Chondrocyte (in vitro differentiated cells): ENCODE results near the gene CNKSR1. TPM values are rescaled to one million over a fixed set of nuclear protein-coding genes. Genes with fewer than 3 reads are reported as not detected.

Experiments used
- DNase-seq: peaks from one replicate; pipeline ENCODE4 v3.0.0; 2021; ENCODE audit warnings: mixed read lengths, low spot score
- H3K27ac Mint-ChIP-seq: one replicate; pipeline ENCODE4 v1.8.0; 2021; ENCODE audit warnings: mild to moderate bottlenecking, moderate library complexity, mixed read lengths; ENCODE audit not compliant: unreplicated experiment
- H3K27me3 Mint-ChIP-seq: 2 replicates; pipeline ENCODE4 v1.8.0; 2021; ENCODE audit warnings: low read depth, mixed read lengths
- H3K36me3 Mint-ChIP-seq: 2 replicates; pipeline ENCODE4 v1.8.0; 2021; ENCODE audit warnings: low read depth, mixed read lengths
- H3K4me1 Mint-ChIP-seq: 2 replicates; pipeline ENCODE4 v1.8.0; 2021; ENCODE audit warnings: low read depth, mild to moderate bottlenecking, mixed read lengths
- H3K4me3 Mint-ChIP-seq: one replicate; pipeline ENCODE4 v1.8.0; 2021; ENCODE audit warnings: mild to moderate bottlenecking, moderate library complexity, mixed read lengths; ENCODE audit not compliant: unreplicated experiment
- H3K9me3 Mint-ChIP-seq: 2 replicates; pipeline ENCODE4 v1.8.0; 2021; ENCODE audit warnings: low read depth, mixed read lengths
- total RNA-seq: library from RNA; stranded (reverse); gene quantifications from 3 replicates; pipeline ENCODE4 v1.2.1, GENCODE V29; 2021
- TF ChIP-seq, protein P1 (sequence below): fragments of 200-600 bp; sonication (generic); IDR thresholded peaks from 2 replicates; pipeline ENCODE4 v1.5.0; 2021; ENCODE audit warnings: antibody characterized with exemption, mild to moderate bottlenecking, moderate library complexity

The CNKSR1 gene
- total RNA-seq, 1 donor from 2014 or later = 0.80 TPM

DNA sequence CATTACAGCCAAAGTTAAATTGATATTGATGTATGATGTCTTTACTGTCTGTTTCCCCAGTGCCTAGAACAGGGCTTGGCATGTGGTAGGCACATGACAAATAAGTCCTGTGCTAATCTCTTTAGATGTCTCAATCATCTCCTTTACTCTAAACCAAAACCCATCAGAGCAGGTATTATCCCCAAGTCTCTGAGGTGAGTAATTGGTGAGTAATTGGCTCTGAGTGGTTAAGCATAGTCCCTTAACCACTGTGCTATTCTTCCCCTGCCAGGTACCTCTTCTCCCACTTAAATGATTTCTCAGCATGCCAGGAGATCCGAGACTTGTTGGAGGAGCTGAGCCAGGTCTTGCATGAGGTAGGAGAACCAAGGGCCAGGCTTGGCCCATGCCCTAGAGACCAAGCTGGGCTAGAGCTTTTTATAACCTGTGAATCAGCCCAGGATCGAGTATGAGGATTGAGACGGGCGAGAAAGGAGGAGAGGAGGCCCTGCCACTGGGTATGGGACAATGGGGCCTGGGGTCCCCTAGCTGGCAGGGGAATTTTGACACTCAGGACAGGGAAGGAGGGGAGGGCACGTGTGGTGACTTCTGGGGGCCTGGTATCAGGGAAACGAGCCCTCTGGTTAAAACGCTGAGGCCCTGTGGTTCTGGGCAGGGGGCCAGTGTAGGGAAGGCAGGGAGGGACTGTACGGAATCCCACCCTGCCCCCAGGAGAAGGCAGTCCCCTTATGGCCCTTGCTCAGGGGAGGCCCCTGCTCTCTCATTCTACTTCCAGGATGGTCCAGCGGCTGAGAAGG is 4.5 kb downstream of the CNKSR1 start:
- TF ChIP-seq, protein P1, sequence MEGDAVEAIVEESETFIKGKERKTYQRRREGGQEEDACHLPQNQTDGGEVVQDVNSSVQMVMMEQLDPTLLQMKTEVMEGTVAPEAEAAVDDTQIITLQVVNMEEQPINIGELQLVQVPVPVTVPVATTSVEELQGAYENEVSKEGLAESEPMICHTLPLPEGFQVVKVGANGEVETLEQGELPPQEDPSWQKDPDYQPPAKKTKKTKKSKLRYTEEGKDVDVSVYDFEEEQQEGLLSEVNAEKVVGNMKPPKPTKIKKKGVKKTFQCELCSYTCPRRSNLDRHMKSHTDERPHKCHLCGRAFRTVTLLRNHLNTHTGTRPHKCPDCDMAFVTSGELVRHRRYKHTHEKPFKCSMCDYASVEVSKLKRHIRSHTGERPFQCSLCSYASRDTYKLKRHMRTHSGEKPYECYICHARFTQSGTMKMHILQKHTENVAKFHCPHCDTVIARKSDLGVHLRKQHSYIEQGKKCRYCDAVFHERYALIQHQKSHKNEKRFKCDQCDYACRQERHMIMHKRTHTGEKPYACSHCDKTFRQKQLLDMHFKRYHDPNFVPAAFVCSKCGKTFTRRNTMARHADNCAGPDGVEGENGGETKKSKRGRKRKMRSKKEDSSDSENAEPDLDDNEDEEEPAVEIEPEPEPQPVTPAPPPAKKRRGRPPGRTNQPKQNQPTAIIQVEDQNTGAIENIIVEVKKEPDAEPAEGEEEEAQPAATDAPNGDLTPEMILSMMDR = no peak

DNA sequence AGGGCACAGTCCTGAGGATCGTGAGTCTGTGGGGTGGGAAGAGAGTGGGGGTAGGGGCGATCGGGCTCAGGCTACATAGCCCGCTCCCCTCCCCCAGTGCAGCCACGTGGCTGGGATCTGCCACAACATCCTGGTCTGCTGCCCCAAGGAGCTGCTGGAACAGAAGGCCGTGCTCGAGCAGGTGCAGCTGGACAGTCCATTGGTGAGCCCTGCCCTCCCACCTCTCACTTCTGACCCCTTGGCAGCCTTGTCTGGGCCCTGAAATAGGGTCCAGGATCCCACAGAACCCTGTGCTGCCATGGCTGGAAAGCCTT is 5.0 kb downstream of the CNKSR1 start:
- Mint-ChIP-seq H3K27me3 (no peaks in the 10 kb centered on the region), H3K9me3 (no peaks in the 10 kb centered on the region), H3K4me3 (no peak overlapping the region), H3K36me3 (no peaks in the 10 kb centered on the region), H3K27ac (no peak overlapping the region), H3K4me1 (no peaks in the 10 kb centered on the region)
- DNase-seq = no peak
- TF ChIP-seq, protein P1 = no peak

More for the DNA sequence above, 4.5 kb downstream of the CNKSR1 start:
- no peaks in the 10 kb centered on the region for H3K9me3 Mint-ChIP-seq
- no peaks in the 10 kb centered on the region for H3K27me3 Mint-ChIP-seq
- no peaks in the 10 kb centered on the region for H3K36me3 Mint-ChIP-seq
- DNase-seq = no peak
- H3K4me3 Mint-ChIP-seq = no peak overlapping the region
- H3K27ac Mint-ChIP-seq = peak overlapping the region; percentile 47
- H3K4me1 Mint-ChIP-seq = no peaks in the 10 kb centered on the region

DNA sequence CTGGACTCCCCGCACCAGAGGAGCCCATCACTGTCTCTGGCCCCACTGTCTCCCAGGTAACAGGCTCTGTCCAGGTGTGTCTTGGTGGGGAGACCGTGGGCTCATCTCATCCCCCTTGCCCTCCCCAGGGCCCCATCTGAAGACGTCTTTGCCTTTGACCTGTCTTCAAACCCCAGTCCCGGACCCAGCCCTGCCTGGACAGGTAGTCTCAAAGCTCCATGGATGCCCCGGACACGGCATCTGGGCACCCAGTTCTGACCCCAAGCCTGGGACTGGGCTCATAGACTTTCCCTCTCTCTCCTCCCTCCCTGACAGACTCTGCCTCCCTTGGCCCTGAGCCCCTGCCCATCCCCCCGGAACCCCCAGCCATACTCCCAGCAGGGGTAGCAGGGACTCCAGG is 6.8 kb downstream of the CNKSR1 start:
- Mint-ChIP-seq H3K36me3 (no peaks in the 10 kb centered on the region), H3K27me3 (no peaks in the 10 kb centered on the region), H3K4me3 (no peak overlapping the region), H3K4me1 (no peaks in the 10 kb centered on the region), H3K9me3 (no peaks in the 10 kb centered on the region), H3K27ac (no peak overlapping the region)
- DNase-seq = no peak
- TF ChIP-seq, protein P1 = no peak

DNA sequence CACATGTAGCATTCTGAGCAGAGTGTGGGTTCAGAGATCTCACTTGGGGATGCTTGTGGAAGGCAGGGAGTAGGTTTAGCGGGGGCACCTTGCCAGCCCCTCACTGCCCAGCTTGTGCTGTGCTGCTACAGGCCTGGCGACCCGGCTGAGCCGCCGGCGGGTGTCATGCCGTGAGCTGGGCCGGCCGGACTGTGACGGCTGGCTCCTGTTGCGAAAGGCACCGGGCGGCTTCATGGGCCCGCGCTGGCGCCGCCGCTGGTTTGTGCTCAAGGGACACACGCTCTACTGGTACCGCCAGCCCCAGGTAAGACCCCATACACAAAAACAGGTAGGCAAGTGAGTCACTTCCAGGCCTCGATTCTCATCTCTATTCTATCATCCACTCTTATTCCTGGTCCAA is 7.6 kb downstream of the CNKSR1 start:
- H3K9me3 Mint-ChIP-seq = no peaks in the 10 kb centered on the region
- peaks cover 1% of the 10 kb centered on the region for H3K36me3 Mint-ChIP-seq
- H3K27ac Mint-ChIP-seq = no peak overlapping the region
- TF ChIP-seq, protein P1 = no peak
- no peak overlapping the region for H3K4me3 Mint-ChIP-seq
- H3K4me1 Mint-ChIP-seq = no peaks in the 10 kb centered on the region
- no peak for DNase-seq
- H3K27me3 Mint-ChIP-seq = no peaks in the 10 kb centered on the region

DNA sequence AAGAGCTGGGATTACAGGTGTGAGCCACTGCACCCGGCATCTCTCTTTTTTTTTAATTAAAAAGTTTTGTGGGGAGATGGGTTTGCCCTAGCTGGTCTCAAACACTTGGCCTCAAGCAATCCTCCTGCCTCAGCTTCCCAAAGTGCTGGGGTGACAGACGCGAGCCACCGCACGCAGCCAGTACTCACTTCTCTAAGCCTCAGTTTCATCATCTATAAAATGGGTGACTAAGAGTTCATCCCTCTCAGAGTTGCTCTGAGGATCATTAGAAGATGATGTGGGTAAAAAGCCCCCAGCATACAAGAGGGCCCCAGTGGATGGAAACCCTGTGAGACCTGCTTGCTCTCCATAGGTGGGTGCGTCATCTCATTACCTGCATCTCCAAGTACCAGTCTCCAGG is 10.6 kb downstream of the CNKSR1 start:
- H3K4me3 Mint-ChIP-seq = no peak overlapping the region
- TF ChIP-seq, protein P1 = no peak
- H3K4me1 Mint-ChIP-seq = no peaks in the 10 kb centered on the region
- peaks cover 2% of the 10 kb centered on the region for H3K27me3 Mint-ChIP-seq
- no peak overlapping the region for H3K27ac Mint-ChIP-seq
- no peaks in the 10 kb centered on the region for H3K9me3 Mint-ChIP-seq
- H3K36me3 Mint-ChIP-seq = peaks cover 1% of the 10 kb centered on the region
- DNase-seq = no peak
